22Rv1 (cell line): ENCODE measurements around the gene TMEM130.

ENCODE experiments used
- ZFX ChIP-seq: fragments of 450-650 bp; IDR thresholded peaks from 2 replicates; pipeline ENCODE4 v1.6.1; 2017; ENCODE audit warnings: antibody characterized with exemption, borderline replicate concordance
- TF ChIP-seq, protein P1 (sequence below): fragments of 450-650 bp; IDR thresholded peaks from 2 replicates; pipeline ENCODE4 v1.5.1; 2017; ENCODE audit warnings: mild to moderate bottlenecking

DNA sequence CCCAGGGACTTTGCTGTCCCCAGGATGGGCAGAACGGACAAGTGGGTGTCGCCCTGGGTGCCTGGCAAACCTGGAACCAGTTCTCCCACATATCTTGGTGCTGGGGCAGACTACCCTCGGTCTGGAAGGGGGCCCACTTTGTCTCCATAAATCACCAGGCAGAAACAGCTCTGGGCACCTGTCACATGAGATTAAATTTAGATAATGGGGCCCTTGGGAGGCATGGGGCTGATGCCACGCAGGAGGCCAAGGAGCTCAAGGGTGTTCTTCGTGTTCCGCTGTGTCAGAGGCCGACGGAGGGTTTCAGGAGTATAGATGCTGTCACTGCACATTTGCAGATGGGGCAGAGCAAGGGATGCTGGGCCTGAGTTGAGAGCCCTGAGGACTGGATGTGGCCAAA, 72.7 kb downstream of the TMEM130 start:
- TF ChIP-seq, protein P1, sequence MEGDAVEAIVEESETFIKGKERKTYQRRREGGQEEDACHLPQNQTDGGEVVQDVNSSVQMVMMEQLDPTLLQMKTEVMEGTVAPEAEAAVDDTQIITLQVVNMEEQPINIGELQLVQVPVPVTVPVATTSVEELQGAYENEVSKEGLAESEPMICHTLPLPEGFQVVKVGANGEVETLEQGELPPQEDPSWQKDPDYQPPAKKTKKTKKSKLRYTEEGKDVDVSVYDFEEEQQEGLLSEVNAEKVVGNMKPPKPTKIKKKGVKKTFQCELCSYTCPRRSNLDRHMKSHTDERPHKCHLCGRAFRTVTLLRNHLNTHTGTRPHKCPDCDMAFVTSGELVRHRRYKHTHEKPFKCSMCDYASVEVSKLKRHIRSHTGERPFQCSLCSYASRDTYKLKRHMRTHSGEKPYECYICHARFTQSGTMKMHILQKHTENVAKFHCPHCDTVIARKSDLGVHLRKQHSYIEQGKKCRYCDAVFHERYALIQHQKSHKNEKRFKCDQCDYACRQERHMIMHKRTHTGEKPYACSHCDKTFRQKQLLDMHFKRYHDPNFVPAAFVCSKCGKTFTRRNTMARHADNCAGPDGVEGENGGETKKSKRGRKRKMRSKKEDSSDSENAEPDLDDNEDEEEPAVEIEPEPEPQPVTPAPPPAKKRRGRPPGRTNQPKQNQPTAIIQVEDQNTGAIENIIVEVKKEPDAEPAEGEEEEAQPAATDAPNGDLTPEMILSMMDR, result no peak
- TF ChIP-seq ZFX, result no peak
